Subcutaneous adipose tissue (tissue), 4 donors: Measurements from ENCODE around the gene ANKS1B. TPM values are rescaled to one million over a fixed set of nuclear protein-coding genes. Genes with fewer than 3 reads are reported as not detected.

Source experiments
- total RNA-seq, 4 donors: library from RNA; depleted of rRNA; stranded (reverse); fragments of >200 nt; gene quantifications; one replicate each; pipeline ENCODE4 v1.1.0, GENCODE V29; 2016
- TF ChIP-seq, protein P1 (sequence below): fragments of 450-650 bp; IDR thresholded peaks from one replicate; pipeline ENCODE4 v1.5.1; 2016; ENCODE audit warnings: low read depth, mild to moderate bottlenecking, control low read depth, antibody characterized with exemption, moderate library complexity

ANKS1B gene
- total RNA-seq, 4 donors from 2014 or later = 4.5 to 15.4 (median 10.1) TPM

DNA sequence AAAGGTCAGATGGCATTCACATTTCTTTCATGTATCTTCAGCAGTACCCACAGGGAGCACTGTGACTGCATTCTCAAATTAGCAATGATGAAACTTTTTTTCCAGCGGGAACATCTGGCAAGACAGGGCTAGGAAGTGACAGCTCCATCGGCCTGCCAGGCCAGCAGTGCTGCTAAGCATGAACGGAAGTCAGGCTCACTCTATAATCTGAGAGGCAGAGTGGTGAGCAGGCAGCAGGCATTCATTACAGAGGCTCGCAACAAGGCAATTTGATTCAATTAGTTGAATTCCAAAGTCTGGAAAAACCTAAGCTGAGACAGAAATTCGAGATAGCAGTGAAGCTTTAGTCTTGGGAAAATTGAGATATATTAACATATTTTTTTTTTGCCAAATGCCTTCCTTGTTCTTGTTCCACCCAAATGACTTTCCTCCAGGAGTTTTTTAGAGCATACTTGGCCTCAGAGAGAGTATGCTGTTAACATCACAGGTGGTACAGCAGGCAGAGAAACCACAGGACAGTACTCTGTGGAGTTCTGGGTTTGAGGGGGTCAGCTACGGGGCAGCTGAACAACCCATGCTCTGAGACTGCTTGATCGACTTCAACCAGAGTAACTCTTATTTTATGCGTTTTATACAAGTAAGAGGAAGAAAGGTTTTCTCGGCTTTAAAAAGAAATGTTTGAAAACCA is 924.8 kb downstream of the ANKS1B start:
- TF ChIP-seq, protein P1, sequence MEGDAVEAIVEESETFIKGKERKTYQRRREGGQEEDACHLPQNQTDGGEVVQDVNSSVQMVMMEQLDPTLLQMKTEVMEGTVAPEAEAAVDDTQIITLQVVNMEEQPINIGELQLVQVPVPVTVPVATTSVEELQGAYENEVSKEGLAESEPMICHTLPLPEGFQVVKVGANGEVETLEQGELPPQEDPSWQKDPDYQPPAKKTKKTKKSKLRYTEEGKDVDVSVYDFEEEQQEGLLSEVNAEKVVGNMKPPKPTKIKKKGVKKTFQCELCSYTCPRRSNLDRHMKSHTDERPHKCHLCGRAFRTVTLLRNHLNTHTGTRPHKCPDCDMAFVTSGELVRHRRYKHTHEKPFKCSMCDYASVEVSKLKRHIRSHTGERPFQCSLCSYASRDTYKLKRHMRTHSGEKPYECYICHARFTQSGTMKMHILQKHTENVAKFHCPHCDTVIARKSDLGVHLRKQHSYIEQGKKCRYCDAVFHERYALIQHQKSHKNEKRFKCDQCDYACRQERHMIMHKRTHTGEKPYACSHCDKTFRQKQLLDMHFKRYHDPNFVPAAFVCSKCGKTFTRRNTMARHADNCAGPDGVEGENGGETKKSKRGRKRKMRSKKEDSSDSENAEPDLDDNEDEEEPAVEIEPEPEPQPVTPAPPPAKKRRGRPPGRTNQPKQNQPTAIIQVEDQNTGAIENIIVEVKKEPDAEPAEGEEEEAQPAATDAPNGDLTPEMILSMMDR = no peak

DNA sequence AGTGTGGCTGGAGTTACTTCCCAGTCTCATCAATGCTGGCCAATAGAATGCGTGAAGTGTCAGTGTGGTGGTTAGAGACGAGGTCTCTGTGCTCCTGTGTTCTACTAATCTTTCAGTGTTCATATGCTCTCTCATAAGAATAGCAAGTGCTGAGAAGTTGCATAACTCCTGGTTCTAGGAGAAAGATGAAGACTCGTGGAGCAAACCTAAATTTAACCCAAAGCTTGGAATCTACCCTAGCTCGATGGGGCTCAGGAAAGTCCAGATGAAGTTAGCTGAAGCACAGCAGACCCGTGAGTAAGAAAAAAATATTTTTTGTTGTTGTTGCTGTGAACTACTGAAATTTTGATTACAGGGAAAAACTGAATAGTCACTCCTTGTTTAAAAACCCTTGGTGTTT is 927.1 kb downstream of the ANKS1B start:
- TF ChIP-seq, protein P1 = no peak

DNA sequence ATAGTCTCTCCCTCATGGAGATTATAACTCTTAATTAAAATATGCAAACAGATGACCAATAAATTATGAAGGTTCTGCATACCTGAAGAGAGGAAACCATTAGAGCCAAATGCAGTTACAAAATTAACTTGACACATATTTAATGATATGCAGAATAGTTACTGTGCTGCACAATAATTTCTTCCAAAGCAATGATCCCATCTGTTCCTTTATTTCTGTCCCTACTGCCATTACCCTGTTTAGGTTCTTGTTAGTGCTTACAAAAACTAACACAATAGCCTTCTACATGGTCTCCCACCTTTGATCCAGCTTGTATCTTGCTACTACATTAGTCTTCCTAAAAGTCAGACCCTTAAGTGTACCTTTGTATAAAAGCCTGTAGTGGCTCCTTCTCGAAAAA is 928.5 kb downstream of the ANKS1B start:
- TF ChIP-seq, protein P1 = no peak

DNA sequence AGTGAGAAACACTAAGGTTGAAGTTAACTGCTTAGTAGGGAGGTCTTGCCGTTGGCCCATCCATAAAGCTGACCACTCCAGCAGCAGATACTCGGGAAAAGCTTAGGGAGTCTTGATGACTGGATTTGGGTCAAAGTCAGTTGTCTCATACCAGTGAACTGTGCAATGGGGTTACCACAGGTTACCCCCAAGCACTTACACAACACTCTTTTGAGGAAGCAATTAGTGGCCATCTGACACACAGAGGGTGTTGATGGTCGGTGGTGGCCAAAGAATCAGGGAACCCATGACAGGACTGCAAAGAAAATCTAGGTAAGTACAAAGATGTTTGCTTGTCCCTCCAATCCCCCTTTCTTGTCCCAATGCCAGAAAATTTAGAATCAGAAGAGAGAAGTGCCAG is 929.4 kb downstream of the ANKS1B start:
- TF ChIP-seq, protein P1 = no peak

DNA sequence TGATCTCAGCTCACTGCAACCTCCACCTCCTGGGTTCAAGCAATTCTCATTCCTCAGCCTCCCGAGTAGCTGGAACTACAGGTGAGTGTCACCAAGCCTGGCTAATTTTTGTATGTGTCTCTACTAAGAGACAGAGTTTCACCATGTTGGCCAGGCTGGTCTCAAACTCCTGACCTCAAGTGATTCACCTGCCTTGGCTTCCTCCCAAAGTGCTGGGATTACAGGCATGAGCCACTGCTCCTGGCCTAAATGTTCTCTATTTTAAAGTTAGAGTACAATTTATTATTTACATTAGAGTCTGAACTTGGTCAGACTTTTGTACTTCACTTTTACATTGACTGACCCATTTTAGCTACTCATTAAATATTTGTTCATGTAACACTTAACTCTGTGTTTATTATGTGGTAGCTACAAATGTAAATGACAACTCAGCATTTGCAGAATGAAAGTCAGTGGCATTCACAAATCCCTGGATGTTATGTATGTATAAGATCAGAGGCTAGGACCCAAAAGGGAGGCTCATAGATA is 930.1 kb downstream of the ANKS1B start:
- TF ChIP-seq, protein P1 = no peak

DNA sequence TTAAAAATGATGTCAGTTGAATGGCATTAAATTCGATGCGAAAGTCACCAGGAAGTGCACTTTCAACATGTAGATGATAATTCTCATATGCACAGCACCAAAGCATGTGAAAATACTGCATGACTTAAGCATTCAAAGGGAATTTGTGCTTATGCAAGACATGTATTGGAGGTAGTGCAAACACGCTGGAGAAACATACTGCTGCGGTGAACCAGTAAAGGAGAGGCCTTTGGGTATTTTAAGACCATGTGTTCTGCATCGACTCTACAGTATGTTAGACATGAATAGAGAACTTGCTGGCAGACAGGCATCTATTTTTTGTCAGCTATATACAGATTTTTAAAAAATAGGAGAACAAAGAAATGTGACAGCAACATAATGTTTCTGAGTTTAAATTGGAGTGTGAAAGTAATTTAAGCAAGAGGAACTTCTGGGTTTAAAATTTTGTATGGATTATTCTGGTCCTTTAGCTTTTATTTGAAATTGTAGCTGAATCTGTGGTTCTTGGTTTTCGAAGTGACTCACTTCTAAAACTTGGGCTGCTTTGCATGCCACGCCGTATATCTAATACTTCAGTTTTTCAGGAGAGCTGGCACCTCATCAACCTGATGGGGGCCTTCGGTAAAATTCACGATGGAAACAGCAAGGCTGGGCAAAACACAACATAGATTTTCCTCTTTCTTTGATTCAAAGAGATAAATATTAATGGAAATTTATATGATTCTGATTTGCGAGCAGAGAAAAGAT is 930.9 kb downstream of the ANKS1B start:
- TF ChIP-seq, protein P1 = no peak

DNA sequence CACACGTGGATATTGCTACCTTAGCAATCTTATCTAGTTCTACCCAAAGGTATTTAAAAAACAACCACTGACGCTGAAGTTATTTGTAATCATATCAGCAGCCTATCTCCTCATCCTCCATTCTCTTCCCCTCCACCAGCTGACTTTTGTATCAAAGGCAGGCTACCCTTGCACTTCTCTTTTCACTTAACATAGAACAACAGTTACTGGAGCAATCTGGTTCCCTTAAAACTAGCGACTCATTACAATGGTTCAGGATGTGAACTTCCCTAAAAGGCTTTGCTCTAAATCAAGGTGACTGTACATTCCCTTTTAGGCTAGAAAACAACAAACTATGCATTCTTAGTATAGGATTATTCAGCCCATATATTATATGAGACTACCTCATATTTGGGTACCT is 935.0 kb downstream of the ANKS1B start:
- TF ChIP-seq, protein P1 = no peak
